Mesothelial cell of epicardium (in vitro differentiated cells): ENCODE data around the gene RASSF7. TPM values are rescaled to one million over a fixed set of nuclear protein-coding genes. Genes with fewer than 3 reads are reported as not detected.
"Not testable (repeated sequence)": the region's sequence is repeated elsewhere in the genome, so short reads cannot be mapped to it uniquely, and the experiment has no call there.

ENCODE experiments used
- DNase-seq, 2 experiments: peaks; one replicate each; pipeline ENCODE4 v3.0.0; 2021; ENCODE audit warnings: low spot score in 2 of 2; ENCODE audit not compliant: unreplicated experiment in 2 of 2
- H3K27ac Mint-ChIP-seq: 2 replicates; pipeline ENCODE4 v1.8.0; 2021; ENCODE audit warnings: mixed read lengths
- H3K27me3 Mint-ChIP-seq: 2 replicates; pipeline ENCODE4 v1.8.0; 2021; ENCODE audit warnings: low read depth, mixed read lengths
- H3K36me3 Mint-ChIP-seq: 2 replicates; pipeline ENCODE4 v1.8.0; 2021; ENCODE audit warnings: mixed read lengths
- H3K4me1 Mint-ChIP-seq: 2 replicates; pipeline ENCODE4 v1.8.0; 2021; ENCODE audit warnings: mixed read lengths
- H3K4me3 Mint-ChIP-seq: 2 replicates; pipeline ENCODE4 v1.8.0; 2021; ENCODE audit warnings: mild to moderate bottlenecking, moderate library complexity, mixed read lengths
- H3K9me3 Mint-ChIP-seq: 2 replicates; pipeline ENCODE4 v1.8.0; 2021; ENCODE audit warnings: mixed read lengths
- CTCF ChIP-seq: fragments of 200-600 bp; sonication (generic); IDR thresholded peaks from one replicate; pipeline ENCODE4 v1.5.0; 2021; ENCODE audit warnings: antibody characterized with exemption; ENCODE audit not compliant: unreplicated experiment
- total RNA-seq: library from RNA; stranded (reverse); gene quantifications from 3 replicates; pipeline ENCODE4 v1.2.1, GENCODE V29; 2021

Gene RASSF7
- 29.3 to 32.3 TPM (median 32.1 TPM) in 3 replicates for total RNA-seq

- TF ChIP-seq CTCF = no peak
- peak within 1 kb of the TSS; percentile 91 for H3K27ac Mint-ChIP-seq
- no peaks in the 10 kb centered on the region for H3K36me3 Mint-ChIP-seq
- peaks cover 35% of the 10 kb centered on the region for H3K27me3 Mint-ChIP-seq
- peak; percentile 95 to 97 for DNase-seq
- H3K4me3 Mint-ChIP-seq = peak within 1 kb of the TSS; percentile 85
- H3K4me1 Mint-ChIP-seq = peaks cover 25% of the 10 kb centered on the region
- H3K9me3 Mint-ChIP-seq = no peaks in the 10 kb centered on the region
Observed at GRCh38 chr11:560305-561147, at the start of gene RASSF7, which contains the start of gene LMNTD2. TSS of gene RASSF7 (plus strand) at chr11:560970. CDS start at chr11:561769, 799 bp downstream. TSS of gene LMNTD2 (minus strand) at chr11:560738. CDS start at chr11:560716, 22 bp downstream.

GRCh38 chr11:512761-513595 lies 47.8 kb upstream of the RASSF7 start:
- Mint-ChIP-seq H3K4me1 (peaks cover 2% of the 10 kb centered on the region), H3K36me3 (peaks cover 36% of the 10 kb centered on the region), H3K9me3 (peaks cover 12% of the 10 kb centered on the region), H3K27ac (no peak overlapping the region), H3K27me3 (no peaks in the 10 kb centered on the region), H3K4me3 (no peak overlapping the region)
- TF ChIP-seq CTCF = no peak
- DNase-seq = no peak

GRCh38 chr11:514606-515005 lies 46.2 kb upstream of the RASSF7 start:
- Mint-ChIP-seq H3K36me3 (peaks cover 36% of the 10 kb centered on the region), H3K27me3 (no peaks in the 10 kb centered on the region), H3K9me3 (peaks cover 12% of the 10 kb centered on the region), H3K4me3 (no peak overlapping the region), H3K27ac (no peak overlapping the region), H3K4me1 (no peaks in the 10 kb centered on the region)
- no peak for TF ChIP-seq CTCF
- DNase-seq = no peak

- Mint-ChIP-seq H3K27ac (no peak overlapping the region), H3K9me3 (peaks cover 12% of the 10 kb centered on the region), H3K27me3 (no peaks in the 10 kb centered on the region), H3K4me1 (no peaks in the 10 kb centered on the region), H3K4me3 (no peak overlapping the region), H3K36me3 (peaks cover 31% of the 10 kb centered on the region)
- DNase-seq = no peak
- no peak for TF ChIP-seq CTCF
Observed at GRCh38 chr11:515131-515530, 45.6 kb upstream of the RASSF7 start.

- H3K4me3 Mint-ChIP-seq = no peak overlapping the region
- peaks cover 34% of the 10 kb centered on the region for H3K36me3 Mint-ChIP-seq
- H3K4me1 Mint-ChIP-seq = no peaks in the 10 kb centered on the region
- no peak for DNase-seq
- H3K27me3 Mint-ChIP-seq = no peaks in the 10 kb centered on the region
- no peak for TF ChIP-seq CTCF
- no peak overlapping the region for H3K27ac Mint-ChIP-seq
- peaks cover 19% of the 10 kb centered on the region for H3K9me3 Mint-ChIP-seq
Observed at GRCh38 chr11:516400-516799, 44.4 kb upstream of the RASSF7 start.

GRCh38 chr11:516918-517685 lies 43.7 kb upstream of the RASSF7 start:
- H3K27ac Mint-ChIP-seq, H3K4me1 Mint-ChIP-seq, H3K27me3 Mint-ChIP-seq, H3K4me3 Mint-ChIP-seq, DNase-seq: not testable (repeated sequence)
- peaks cover 19% of the 10 kb centered on the region for H3K9me3 Mint-ChIP-seq
- peaks cover 31% of the 10 kb centered on the region for H3K36me3 Mint-ChIP-seq
